ENCODE measurements around the gene SYCP2L.

GRCh38 chr6:10991115-10991514 is 104.3 kb downstream of the SYCP2L start:
- TF ChIP-seq, protein P1, sequence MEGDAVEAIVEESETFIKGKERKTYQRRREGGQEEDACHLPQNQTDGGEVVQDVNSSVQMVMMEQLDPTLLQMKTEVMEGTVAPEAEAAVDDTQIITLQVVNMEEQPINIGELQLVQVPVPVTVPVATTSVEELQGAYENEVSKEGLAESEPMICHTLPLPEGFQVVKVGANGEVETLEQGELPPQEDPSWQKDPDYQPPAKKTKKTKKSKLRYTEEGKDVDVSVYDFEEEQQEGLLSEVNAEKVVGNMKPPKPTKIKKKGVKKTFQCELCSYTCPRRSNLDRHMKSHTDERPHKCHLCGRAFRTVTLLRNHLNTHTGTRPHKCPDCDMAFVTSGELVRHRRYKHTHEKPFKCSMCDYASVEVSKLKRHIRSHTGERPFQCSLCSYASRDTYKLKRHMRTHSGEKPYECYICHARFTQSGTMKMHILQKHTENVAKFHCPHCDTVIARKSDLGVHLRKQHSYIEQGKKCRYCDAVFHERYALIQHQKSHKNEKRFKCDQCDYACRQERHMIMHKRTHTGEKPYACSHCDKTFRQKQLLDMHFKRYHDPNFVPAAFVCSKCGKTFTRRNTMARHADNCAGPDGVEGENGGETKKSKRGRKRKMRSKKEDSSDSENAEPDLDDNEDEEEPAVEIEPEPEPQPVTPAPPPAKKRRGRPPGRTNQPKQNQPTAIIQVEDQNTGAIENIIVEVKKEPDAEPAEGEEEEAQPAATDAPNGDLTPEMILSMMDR (IDR thresholded peaks at IDR 0.05; ENCODE audit: low read length) = no peak
- TF ChIP-seq EZH2 (optimal IDR thresholded peaks at IDR 0.05; ENCODE audit: low read depth, low read length) (no peak), EZH2phosphoT487 (IDR thresholded peaks at IDR 0.05; ENCODE audit: low read length) (no peak)

All from MM.1S (cell line).